DND-41 (cell line): ENCODE measurements around the gene KLHL3.

Experiments used
- ATAC-seq: fragments of 200-7000 bp; cut with Tn5 transposase; 3 replicates; pipeline ENCODE4 v1.9.1; 2021; ENCODE audit warnings: low read depth; ENCODE audit not compliant: insufficient read depth
- DNase-seq: peaks from one replicate; pipeline ENCODE4 v3.0.0-alpha.2; 2020
- H2AFZ ChIP-seq: 2 replicates; pipeline ENCODE4 v1.6.0; 2012; ENCODE audit warnings: low read depth, low read length
- H3K27ac ChIP-seq: 2 replicates; pipeline ENCODE4 v1.5.1; 2012; ENCODE audit warnings: low read length, inconsistent platforms
- H3K27me3 ChIP-seq: fragments of 200-600 bp; sonication (generic); 2 replicates; pipeline ENCODE4 v1.6.0; 2012; ENCODE audit warnings: low read length, mild to moderate bottlenecking, inconsistent platforms; ENCODE audit not compliant: insufficient read depth, poor library complexity
- H3K36me3 ChIP-seq: 2 replicates; pipeline ENCODE4 v1.5.1; 2012; ENCODE audit warnings: low read length, inconsistent platforms; ENCODE audit not compliant: insufficient read depth
- H3K4me1 ChIP-seq: 2 replicates; pipeline ENCODE4 v1.5.1; 2012; ENCODE audit warnings: mild to moderate bottlenecking, low read length; ENCODE audit not compliant: insufficient read depth
- H3K4me2 ChIP-seq: 2 replicates; pipeline ENCODE4 v1.6.0; 2012; ENCODE audit warnings: mild to moderate bottlenecking, moderate library complexity, low read length, inconsistent platforms; ENCODE audit not compliant: insufficient read depth
- H3K4me3 ChIP-seq, 2 experiments: fragments of 200-600 bp in 1 of 2; shearing (Covaris generic) in 1 of 2; 2 replicates each; pipeline ENCODE4 v1.5.1; 2012 to 2016; ENCODE audit warnings: inconsistent platforms in 2 of 2, low read length in 2 of 2, mild to moderate bottlenecking in 2 of 2, low read depth in 1 of 2, moderate library complexity in 1 of 2
- H3K79me2 ChIP-seq: 2 replicates; pipeline ENCODE4 v1.6.0; 2012; ENCODE audit warnings: low read length, inconsistent platforms; ENCODE audit not compliant: insufficient read depth
- H3K9ac ChIP-seq: 2 replicates; pipeline ENCODE4 v1.6.0; 2012; ENCODE audit warnings: low read depth, mild to moderate bottlenecking, inconsistent platforms, low read length, moderate library complexity
- H3K9me3 ChIP-seq: 2 replicates; pipeline ENCODE4 v1.5.1; 2012; ENCODE audit warnings: low read length, moderate library complexity, mild to moderate bottlenecking, inconsistent platforms; ENCODE audit not compliant: insufficient read depth, severe bottlenecking
- H4K20me1 ChIP-seq: 2 replicates; pipeline ENCODE4 v1.6.0; 2012; ENCODE audit warnings: low read length; ENCODE audit not compliant: insufficient read depth
- EZH2 ChIP-seq: IDR thresholded peaks from 3 replicates; pipeline ENCODE4 v1.6.1; 2012; ENCODE audit warnings: borderline replicate concordance, low read depth, mild to moderate bottlenecking, moderate library complexity, low read length, inconsistent platforms; ENCODE audit not compliant: severe bottlenecking
- TF ChIP-seq, protein P1 (sequence below): IDR thresholded peaks from 2 replicates; pipeline ENCODE4 v1.5.1; 2012; ENCODE audit warnings: borderline replicate concordance, low read length, moderate library complexity, mild to moderate bottlenecking; ENCODE audit not compliant: poor library complexity, severe bottlenecking; ENCODE audit errors: extremely low read depth

The KLHL3 gene

DNA sequence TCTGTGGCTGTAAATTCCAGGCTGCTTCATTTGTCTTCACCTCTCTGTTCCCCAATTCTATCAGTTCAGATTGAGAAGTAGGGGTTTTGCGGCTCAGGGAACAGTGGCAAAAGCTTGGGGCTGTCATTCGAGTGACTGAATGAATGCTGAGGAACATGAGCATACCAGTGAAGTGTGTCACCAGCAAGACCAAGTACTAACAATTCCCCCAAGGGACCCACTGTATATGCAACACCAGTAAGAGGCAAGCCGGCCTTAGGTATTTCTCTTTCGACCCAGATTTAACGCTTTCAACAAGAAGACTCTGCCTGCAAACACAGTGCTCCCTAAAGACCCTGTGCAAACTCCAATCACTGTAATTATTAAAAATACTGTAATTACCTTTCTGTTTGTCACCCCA is 25.8 kb downstream of the KLHL3 start:
- H3K27ac ChIP-seq, result no peak overlapping the region
- H3K4me2 ChIP-seq, result no peak overlapping the region
- H3K9me3 ChIP-seq, result no peaks in the 10 kb centered on the region
- H3K9ac ChIP-seq, result no peak overlapping the region
- H4K20me1 ChIP-seq, result no peaks in the 10 kb centered on the region
- H3K4me1 ChIP-seq, result no peaks in the 10 kb centered on the region
- DNase-seq (no peak), ATAC-seq (no peak)
- H3K79me2 ChIP-seq, result no peaks in the 10 kb centered on the region
- H3K36me3 ChIP-seq, result no peaks in the 10 kb centered on the region; the same call in 1 of the 2 replicates
- H3K27me3 ChIP-seq, result no peaks in the 10 kb centered on the region
- TF ChIP-seq, protein P1, sequence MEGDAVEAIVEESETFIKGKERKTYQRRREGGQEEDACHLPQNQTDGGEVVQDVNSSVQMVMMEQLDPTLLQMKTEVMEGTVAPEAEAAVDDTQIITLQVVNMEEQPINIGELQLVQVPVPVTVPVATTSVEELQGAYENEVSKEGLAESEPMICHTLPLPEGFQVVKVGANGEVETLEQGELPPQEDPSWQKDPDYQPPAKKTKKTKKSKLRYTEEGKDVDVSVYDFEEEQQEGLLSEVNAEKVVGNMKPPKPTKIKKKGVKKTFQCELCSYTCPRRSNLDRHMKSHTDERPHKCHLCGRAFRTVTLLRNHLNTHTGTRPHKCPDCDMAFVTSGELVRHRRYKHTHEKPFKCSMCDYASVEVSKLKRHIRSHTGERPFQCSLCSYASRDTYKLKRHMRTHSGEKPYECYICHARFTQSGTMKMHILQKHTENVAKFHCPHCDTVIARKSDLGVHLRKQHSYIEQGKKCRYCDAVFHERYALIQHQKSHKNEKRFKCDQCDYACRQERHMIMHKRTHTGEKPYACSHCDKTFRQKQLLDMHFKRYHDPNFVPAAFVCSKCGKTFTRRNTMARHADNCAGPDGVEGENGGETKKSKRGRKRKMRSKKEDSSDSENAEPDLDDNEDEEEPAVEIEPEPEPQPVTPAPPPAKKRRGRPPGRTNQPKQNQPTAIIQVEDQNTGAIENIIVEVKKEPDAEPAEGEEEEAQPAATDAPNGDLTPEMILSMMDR, result no peak
- TF ChIP-seq EZH2, result no peak
- no peak overlapping the region for H2AFZ ChIP-seq
- no peak overlapping the region for H3K4me3 ChIP-seq

DNA sequence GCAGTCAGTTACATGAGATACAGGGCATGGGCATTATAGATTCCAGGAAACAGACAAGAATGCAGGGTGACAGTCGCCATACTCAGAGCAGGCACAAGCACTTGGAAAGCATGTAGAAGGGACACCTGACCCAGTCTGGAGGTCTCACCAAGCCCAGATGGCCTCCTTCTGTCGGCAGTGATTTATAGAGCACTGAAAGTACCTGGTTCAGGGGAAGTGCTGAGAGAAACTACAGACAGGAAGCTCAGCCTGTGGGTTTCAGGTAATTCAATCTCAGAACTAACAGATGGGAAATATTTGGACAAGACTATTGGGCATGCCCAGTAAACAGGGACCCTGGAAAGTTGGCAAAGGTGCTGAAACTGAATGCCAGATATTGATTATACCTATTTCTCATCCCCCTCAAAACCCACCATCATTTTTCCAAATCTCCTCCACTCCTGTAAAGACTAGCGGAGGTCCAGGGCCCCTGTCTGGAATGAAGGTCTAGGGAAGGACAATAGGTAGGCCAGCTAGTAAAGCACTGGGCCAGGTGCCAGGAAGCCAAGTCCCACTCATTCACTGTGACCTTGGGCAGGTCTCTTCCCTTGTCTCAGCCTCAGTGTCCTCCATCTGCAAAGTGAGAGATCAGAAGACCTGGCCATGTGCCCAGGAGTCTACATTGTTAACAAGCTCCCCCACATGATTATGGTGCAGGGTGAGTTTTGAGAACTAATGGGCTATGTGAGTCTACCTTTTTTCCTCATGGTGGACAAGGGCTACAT is 26.9 kb downstream of the KLHL3 start:
- no peak for ATAC-seq
- DNase-seq, result no peak
- Histone ChIP-seq H3K27me3 (no peaks in the 10 kb centered on the region), H3K4me1 (no peaks in the 10 kb centered on the region), H3K79me2 (no peaks in the 10 kb centered on the region), H2AFZ (no peak overlapping the region), H3K9ac (no peak overlapping the region), H3K27ac (no peak overlapping the region), H3K4me2 (no peak overlapping the region), H4K20me1 (no peaks in the 10 kb centered on the region), H3K36me3 (no peaks in the 10 kb centered on the region; the same call in 1 of the 2 replicates), H3K4me3 (no peak overlapping the region), H3K9me3 (no peaks in the 10 kb centered on the region)
- TF ChIP-seq, protein P1, result no peak
- no peak for TF ChIP-seq EZH2

DNA sequence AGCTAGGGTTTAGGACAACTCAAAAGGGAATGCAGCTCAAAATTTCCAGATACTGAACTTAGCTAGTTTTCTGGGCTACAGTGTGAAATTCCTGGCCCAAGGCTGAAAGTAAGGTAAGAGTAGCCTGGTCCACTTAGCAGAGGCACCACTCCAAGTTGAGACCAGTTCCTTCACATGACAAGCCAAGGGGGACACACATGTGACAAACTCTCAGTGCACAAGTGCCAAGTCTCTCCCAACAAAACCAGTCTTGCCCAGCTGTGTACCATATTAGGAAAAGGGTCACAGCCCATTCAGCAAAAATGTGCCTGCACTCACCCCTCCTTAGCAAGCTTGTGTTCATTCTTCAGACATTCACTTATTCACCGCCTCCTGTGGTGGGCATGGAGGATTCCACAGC is 27.8 kb downstream of the KLHL3 start:
- no peak overlapping the region for H3K9ac ChIP-seq
- H3K4me3 ChIP-seq, result no peak overlapping the region
- H3K79me2 ChIP-seq, result no peaks in the 10 kb centered on the region
- no peaks in the 10 kb centered on the region for H3K36me3 ChIP-seq
- H4K20me1 ChIP-seq, result no peaks in the 10 kb centered on the region
- DNase-seq, result no peak
- ATAC-seq, result no peak
- no peak overlapping the region for H2AFZ ChIP-seq
- TF ChIP-seq, protein P1, result no peak
- TF ChIP-seq EZH2, result no peak
- no peaks in the 10 kb centered on the region for H3K9me3 ChIP-seq
- no peak overlapping the region for H3K4me2 ChIP-seq
- H3K4me1 ChIP-seq, result no peaks in the 10 kb centered on the region
- H3K27ac ChIP-seq, result no peak overlapping the region
- no peaks in the 10 kb centered on the region for H3K27me3 ChIP-seq
